ENCODE results near the gene OTOL1. TPM values are rescaled to one million over a fixed set of nuclear protein-coding genes. Genes with fewer than 3 reads are reported as not detected.

OTOL1 gene
- not detected for total RNA-seq
- total RNA-seq (2013), result not detected

- H3K27ac ChIP-seq (ENCODE audit: low read length), result no peak within 1 kb of the TSS
- TF ChIP-seq, protein P1, sequence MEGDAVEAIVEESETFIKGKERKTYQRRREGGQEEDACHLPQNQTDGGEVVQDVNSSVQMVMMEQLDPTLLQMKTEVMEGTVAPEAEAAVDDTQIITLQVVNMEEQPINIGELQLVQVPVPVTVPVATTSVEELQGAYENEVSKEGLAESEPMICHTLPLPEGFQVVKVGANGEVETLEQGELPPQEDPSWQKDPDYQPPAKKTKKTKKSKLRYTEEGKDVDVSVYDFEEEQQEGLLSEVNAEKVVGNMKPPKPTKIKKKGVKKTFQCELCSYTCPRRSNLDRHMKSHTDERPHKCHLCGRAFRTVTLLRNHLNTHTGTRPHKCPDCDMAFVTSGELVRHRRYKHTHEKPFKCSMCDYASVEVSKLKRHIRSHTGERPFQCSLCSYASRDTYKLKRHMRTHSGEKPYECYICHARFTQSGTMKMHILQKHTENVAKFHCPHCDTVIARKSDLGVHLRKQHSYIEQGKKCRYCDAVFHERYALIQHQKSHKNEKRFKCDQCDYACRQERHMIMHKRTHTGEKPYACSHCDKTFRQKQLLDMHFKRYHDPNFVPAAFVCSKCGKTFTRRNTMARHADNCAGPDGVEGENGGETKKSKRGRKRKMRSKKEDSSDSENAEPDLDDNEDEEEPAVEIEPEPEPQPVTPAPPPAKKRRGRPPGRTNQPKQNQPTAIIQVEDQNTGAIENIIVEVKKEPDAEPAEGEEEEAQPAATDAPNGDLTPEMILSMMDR (IDR thresholded peaks at IDR 0.05), result no peak
- H3K27ac Mint-ChIP-seq, result no peak within 1 kb of the TSS
- no peak within 1 kb of the TSS for H3K4me3 Mint-ChIP-seq
- H3K4me3 ChIP-seq (ENCODE audit: low read length), result no peak within 1 kb of the TSS
- ATAC-seq, result no peak
- no peaks in the 10 kb centered on the region for H3K4me1 ChIP-seq (ENCODE audit: control insufficient read depth, insufficient read depth, low read length)
- WGBS (ENCODE audit: insufficient coverage), result 82% methylated on average over 1 of the region's 1 CpG
- no peaks in the 10 kb centered on the region for H3K27me3 ChIP-seq (ENCODE audit: control insufficient read depth, insufficient read depth, low read length)
- no peak for DNase-seq
- no peaks in the 10 kb centered on the region for H3K9me3 ChIP-seq (ENCODE audit: control insufficient read depth, insufficient read depth, low read length)
- H3K9me3 Mint-ChIP-seq, result peaks cover 0 to 2% of the 10 kb centered on the region in 2 donors
- no peaks in the 10 kb centered on the region for H3K4me1 Mint-ChIP-seq
- peaks cover 5 to 37% of the 10 kb centered on the region in 2 donors for H3K27me3 Mint-ChIP-seq (ENCODE audit: low read depth in 2 of 2)
- H3K36me3 ChIP-seq (ENCODE audit: control insufficient read depth, insufficient read depth, low read length), result no peaks in the 10 kb centered on the region
- H3K36me3 Mint-ChIP-seq, result peaks cover 14% of the 10 kb centered on the region
- intact Hi-C loops (cut with micrococcal nuclease), result no loop called here
Observed at GRCh38 chr3:161496508-161496907, at the start of gene OTOL1. OTOL1 (plus strand) TSS chr3:161496808; CDS start chr3:161496808, 0 bp downstream.

DNA sequence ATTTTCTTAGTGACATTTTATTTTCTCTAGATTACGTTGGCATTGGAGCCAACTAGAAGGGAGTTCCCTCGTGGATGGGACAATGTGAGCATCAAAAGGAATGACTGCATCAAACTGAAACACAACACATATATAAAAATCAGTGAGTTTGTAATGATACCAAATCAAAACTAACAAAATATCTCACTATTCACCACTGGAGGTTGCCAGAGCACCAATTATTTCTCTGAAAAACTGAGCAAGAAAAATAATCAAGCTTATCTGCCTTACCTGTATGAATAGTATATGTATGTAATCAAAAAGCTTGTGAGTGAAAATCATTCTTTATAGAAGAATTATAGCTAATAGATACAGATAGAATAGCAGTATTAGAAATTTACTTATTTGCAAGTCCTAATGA, 46.8 kb upstream of the OTOL1 start:
- H3K27ac ChIP-seq (ENCODE audit: low read length), result no peak overlapping the region
- intact Hi-C loops (cut with micrococcal nuclease), result no loop called here
- H3K4me3 ChIP-seq (ENCODE audit: low read length), result no peak overlapping the region
- DNase-seq, result no peak
- no peaks in the 10 kb centered on the region for H3K36me3 Mint-ChIP-seq
- no peaks in the 10 kb centered on the region for H3K4me1 Mint-ChIP-seq
- H3K9me3 ChIP-seq (ENCODE audit: control insufficient read depth, insufficient read depth, low read length), result no peaks in the 10 kb centered on the region
- no peak for ATAC-seq
- H3K36me3 ChIP-seq (ENCODE audit: control insufficient read depth, insufficient read depth, low read length), result no peaks in the 10 kb centered on the region
- H3K4me1 ChIP-seq (ENCODE audit: control insufficient read depth, insufficient read depth, low read length), result no peaks in the 10 kb centered on the region
- TF ChIP-seq, protein P1 (IDR thresholded peaks at IDR 0.05), result no peak
- H3K9me3 Mint-ChIP-seq, result peaks cover 0 to 2% of the 10 kb centered on the region in 2 donors
- no peak overlapping the region for H3K27ac Mint-ChIP-seq
- no peaks in the 10 kb centered on the region for H3K27me3 ChIP-seq (ENCODE audit: control insufficient read depth, insufficient read depth, low read length)
- H3K4me3 Mint-ChIP-seq, result no peak overlapping the region
- H3K27me3 Mint-ChIP-seq (ENCODE audit: low read depth in 2 of 2), result peaks cover 11 to 17% of the 10 kb centered on the region in 2 donors
- WGBS (ENCODE audit: insufficient coverage), result 83% methylated on average over 2 of the region's 2 CpGs

DNA sequence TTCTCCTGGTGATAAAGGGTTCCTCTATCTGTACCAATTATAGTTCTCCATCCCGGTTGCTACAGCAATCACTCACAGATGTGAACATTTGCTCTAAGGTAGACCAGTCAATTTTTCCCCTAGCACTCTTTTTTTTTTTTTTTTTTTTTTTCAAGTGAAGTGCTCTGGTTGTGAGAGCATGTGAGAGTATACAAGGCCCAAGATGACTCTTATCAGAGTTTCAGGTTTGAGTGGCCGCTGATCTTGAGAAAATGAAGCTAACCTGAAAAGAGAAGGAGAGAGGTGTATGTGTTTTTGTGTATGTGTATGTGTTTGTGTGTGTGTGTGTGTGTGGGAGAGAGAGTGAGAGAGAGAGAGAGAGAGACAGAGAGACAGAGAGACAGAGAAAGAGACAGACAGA, 44.4 kb upstream of the OTOL1 start:
- intact Hi-C loops (cut with micrococcal nuclease), result no loop called here
- 84% methylated on average over 2 of the region's 2 CpGs for WGBS (ENCODE audit: insufficient coverage)
- H3K4me3 ChIP-seq (ENCODE audit: low read length), result no peak overlapping the region
- no peak overlapping the region for H3K27ac ChIP-seq (ENCODE audit: low read length)
- Mint-ChIP-seq H3K9me3 (peaks cover 0 to 3% of the 10 kb centered on the region in 2 donors), H3K36me3 (no peaks in the 10 kb centered on the region), H3K27me3 (ENCODE audit: low read depth in 2 of 2) (peaks cover 11 to 15% of the 10 kb centered on the region in 2 donors), H3K27ac (no peak overlapping the region), H3K4me3 (no peak overlapping the region), H3K4me1 (no peaks in the 10 kb centered on the region)
- TF ChIP-seq, protein P1 (IDR thresholded peaks at IDR 0.05), result no peak
- ATAC-seq (no peak), DNase-seq (no peak)
- no peaks in the 10 kb centered on the region for H3K4me1 ChIP-seq (ENCODE audit: control insufficient read depth, insufficient read depth, low read length)
- H3K9me3 ChIP-seq (ENCODE audit: control insufficient read depth, insufficient read depth, low read length), result no peaks in the 10 kb centered on the region
- H3K27me3 ChIP-seq (ENCODE audit: control insufficient read depth, insufficient read depth, low read length), result no peaks in the 10 kb centered on the region
- H3K36me3 ChIP-seq (ENCODE audit: control insufficient read depth, insufficient read depth, low read length), result no peaks in the 10 kb centered on the region

DNA sequence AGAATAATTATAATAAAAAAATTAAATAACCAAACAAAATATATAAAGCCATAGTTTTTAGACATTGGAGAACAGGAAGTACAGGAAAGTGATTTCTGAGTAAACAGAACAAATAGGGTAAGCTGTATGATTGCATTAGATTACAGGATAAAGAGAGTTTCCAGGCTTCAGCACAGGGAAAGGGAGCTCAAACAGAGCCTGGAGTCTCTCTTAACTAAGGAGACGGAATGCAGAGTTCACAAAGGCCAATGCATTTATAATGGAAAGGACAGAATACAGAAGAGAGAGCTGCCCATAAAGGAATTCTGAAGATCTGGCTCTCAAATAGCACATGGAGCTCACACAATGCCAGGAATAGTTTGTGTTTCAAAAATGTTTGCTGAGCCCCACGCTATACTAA, 42.0 kb upstream of the OTOL1 start:
- H3K27me3 Mint-ChIP-seq (ENCODE audit: low read depth in 2 of 2), result peaks cover 11 to 21% of the 10 kb centered on the region in 2 donors
- no peak for ATAC-seq
- no peak overlapping the region for H3K4me3 ChIP-seq (ENCODE audit: low read length)
- H3K4me3 Mint-ChIP-seq, result no peak overlapping the region
- peaks cover 0 to 3% of the 10 kb centered on the region in 2 donors for H3K9me3 Mint-ChIP-seq
- TF ChIP-seq, protein P1 (IDR thresholded peaks at IDR 0.05), result no peak
- H3K27ac Mint-ChIP-seq, result no peak overlapping the region
- intact Hi-C loops (cut with micrococcal nuclease), result no loop called here
- H3K27me3 ChIP-seq (ENCODE audit: control insufficient read depth, insufficient read depth, low read length), result no peaks in the 10 kb centered on the region
- 90% methylated on average over 2 of the region's 2 CpGs for WGBS (ENCODE audit: insufficient coverage)
- DNase-seq, result no peak
- no peaks in the 10 kb centered on the region for H3K9me3 ChIP-seq (ENCODE audit: control insufficient read depth, insufficient read depth, low read length)
- no peaks in the 10 kb centered on the region for H3K36me3 ChIP-seq (ENCODE audit: control insufficient read depth, insufficient read depth, low read length)
- no peaks in the 10 kb centered on the region for H3K4me1 Mint-ChIP-seq
- H3K4me1 ChIP-seq (ENCODE audit: control insufficient read depth, insufficient read depth, low read length), result no peaks in the 10 kb centered on the region
- H3K27ac ChIP-seq (ENCODE audit: low read length), result no peak overlapping the region
- no peaks in the 10 kb centered on the region for H3K36me3 Mint-ChIP-seq

Data from natural killer cell (primary cell).